Peyer's patch (tissue), 4 donors: ENCODE data around the gene C19orf33. TPM values are rescaled to one million over a fixed set of nuclear protein-coding genes. Genes with fewer than 3 reads are reported as not detected.

Source experiments
- DNase-seq, 3 donors: peaks; one replicate each; pipeline ENCODE4 v3.0.0-alpha.2; 2017 to 2019
- H3K27ac ChIP-seq, 4 donors: fragments of 200-600 bp; sonication (generic); one replicate each; pipeline ENCODE4 v1.5.1; 2016 to 2019
- H3K27me3 ChIP-seq, 2 donors: fragments of 200-600 bp; sonication (generic); one replicate each; pipeline ENCODE4 v1.5.1; 2019
- H3K36me3 ChIP-seq, 3 donors: fragments of 200-600 bp; sonication (generic); one replicate each; pipeline ENCODE4 v1.5.1; 2016 to 2019
- H3K4me1 ChIP-seq, 4 donors: fragments of 200-600 bp; sonication (generic); one replicate each; pipeline ENCODE4 v1.5.1; 2016 to 2019
- H3K4me3 ChIP-seq, 4 donors: fragments of 200-600 bp; sonication (generic); 1 replicate in 3 of 4; 2 replicates in 1 of 4; pipeline ENCODE4 v1.5.1; 2016 to 2019; ENCODE audit warnings: mild to moderate bottlenecking in 1 of 4
- H3K9me3 ChIP-seq, 4 donors: fragments of 200-600 bp; sonication (generic); one replicate each; pipeline ENCODE4 v1.5.1; 2016 to 2019; ENCODE audit warnings: mild to moderate bottlenecking in 1 of 4
- POLR2A ChIP-seq, 2 donors: fragments of 450-650 bp; IDR thresholded peaks; one replicate each; pipeline ENCODE4 v1.5.1; 2017; ENCODE audit warnings: antibody characterized with exemption in 2 of 2, mild to moderate bottlenecking in 2 of 2, moderate library complexity in 2 of 2
- total RNA-seq, 4 donors: library from RNA; depleted of rRNA; stranded (reverse); fragments of >200 nt; gene quantifications; one replicate each; pipeline ENCODE4 v1.1.0, GENCODE V29; 2016
- TF ChIP-seq, protein P1 (sequence below), 6 experiments: fragments of 450-650 bp in 4 of 6; fragments of 200-600 bp in 2 of 6; sonication (generic) in 1 of 6; IDR thresholded peaks; one replicate each; pipeline ENCODE4 v1.5.1; 2017 to 2019; ENCODE audit warnings: antibody characterized with exemption in 6 of 6, mild to moderate bottlenecking in 3 of 6, moderate library complexity in 1 of 6

The C19orf33 gene
- total RNA-seq, 4 donors from 2014 or later: 39.6 to 444 (median 348) TPM

DNA sequence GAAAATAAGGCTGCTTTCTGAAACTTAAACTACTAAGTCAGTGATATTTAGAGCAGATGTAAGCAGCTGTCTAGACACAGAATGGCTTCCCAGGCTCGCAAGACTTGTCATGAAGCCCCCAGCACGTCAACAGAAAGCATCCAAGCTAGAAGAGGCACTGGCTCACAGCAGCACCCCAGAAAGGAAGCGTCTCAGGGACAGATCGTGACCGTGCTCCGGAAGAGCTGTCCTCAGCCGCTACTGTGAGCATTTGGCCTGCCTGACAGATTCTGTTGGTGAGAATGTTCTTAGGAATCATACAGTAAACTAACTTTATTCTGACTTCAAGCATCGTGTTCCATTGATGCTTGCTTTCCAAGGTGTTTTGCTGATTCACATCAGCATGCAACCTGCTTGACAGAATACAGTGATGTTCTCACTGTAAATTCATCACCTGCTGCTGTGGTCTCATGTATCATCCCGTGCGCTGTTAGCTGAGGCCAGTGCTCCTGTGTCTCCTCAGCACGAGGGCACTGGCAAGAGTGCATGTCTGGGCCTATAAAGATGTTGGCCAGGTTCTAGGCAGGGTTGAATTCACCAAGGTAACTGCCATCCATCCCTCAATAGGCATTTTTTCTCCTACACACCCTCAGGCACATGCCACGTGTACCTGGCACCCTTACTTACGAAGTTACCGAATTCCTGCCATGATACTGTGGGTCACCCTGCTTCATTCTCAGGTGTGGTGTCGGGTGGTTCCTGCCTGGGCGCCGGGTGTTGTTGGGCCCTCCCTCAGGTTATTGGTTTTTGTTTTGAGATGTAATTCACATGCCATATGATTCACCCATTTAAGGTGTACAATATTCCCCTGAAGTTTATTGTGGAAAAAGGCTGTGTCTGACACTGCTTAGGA is 23.8 kb upstream of the C19orf33 start:
- H3K4me3 ChIP-seq: no peak overlapping the region
- H3K36me3 ChIP-seq: peaks cover 0 to 16% (median 0%) of the 10 kb centered on the region in 3 donors
- H3K4me1 ChIP-seq: peaks cover 0 to 21% (median 0%) of the 10 kb centered on the region in 4 donors
- no peak for DNase-seq
- no peaks in the 10 kb centered on the region for H3K9me3 ChIP-seq
- no peaks in the 10 kb centered on the region for H3K27me3 ChIP-seq
- TF ChIP-seq, protein P1, sequence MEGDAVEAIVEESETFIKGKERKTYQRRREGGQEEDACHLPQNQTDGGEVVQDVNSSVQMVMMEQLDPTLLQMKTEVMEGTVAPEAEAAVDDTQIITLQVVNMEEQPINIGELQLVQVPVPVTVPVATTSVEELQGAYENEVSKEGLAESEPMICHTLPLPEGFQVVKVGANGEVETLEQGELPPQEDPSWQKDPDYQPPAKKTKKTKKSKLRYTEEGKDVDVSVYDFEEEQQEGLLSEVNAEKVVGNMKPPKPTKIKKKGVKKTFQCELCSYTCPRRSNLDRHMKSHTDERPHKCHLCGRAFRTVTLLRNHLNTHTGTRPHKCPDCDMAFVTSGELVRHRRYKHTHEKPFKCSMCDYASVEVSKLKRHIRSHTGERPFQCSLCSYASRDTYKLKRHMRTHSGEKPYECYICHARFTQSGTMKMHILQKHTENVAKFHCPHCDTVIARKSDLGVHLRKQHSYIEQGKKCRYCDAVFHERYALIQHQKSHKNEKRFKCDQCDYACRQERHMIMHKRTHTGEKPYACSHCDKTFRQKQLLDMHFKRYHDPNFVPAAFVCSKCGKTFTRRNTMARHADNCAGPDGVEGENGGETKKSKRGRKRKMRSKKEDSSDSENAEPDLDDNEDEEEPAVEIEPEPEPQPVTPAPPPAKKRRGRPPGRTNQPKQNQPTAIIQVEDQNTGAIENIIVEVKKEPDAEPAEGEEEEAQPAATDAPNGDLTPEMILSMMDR (IDR thresholded peaks at IDR 0.05): no peak
- TF ChIP-seq POLR2A (IDR thresholded peaks at IDR 0.05): no peak
- H3K27ac ChIP-seq: peak overlapping the region in 1 of 4 donors; percentile 9

DNA sequence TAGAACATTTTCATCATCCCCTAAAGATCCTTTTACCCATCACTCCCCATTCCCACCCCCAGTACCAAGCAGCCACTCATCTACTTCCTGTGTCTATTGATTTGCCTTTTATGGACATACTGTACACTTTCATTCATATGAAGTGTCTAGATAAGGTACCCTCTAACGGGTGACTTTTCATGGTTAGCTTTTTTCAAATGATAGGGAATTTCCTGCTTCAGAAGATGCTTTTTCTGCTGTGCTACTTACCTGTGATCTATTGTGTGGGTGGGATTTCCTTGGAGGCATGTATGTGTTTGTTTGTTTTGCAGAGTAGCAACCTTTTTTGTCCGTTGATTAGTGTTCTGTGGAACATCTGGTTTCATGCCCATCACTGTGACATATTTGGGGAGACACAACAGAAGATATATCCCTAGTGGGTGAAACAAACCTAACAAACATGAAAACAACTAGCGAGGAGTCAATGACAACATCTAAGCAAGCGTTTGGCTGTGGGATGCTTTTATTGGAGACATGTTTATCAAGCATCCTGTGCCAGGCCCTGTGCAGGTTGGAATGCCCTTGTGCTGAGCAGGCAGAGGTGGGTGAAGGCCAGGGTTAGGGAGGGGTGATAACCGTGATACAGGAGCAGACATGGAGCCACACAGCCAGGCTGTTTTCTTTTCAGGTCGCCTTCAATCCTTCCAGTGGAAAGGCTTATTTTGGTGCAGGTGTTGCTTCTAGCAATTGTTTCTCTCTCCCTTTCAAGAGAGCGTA is 22.1 kb upstream of the C19orf33 start:
- Histone ChIP-seq H3K27ac (no peak overlapping the region), H3K36me3 (peaks cover 0 to 29% (median 0%) of the 10 kb centered on the region in 3 donors), H3K27me3 (no peaks in the 10 kb centered on the region), H3K4me1 (peaks cover 0 to 21% (median 0%) of the 10 kb centered on the region in 4 donors), H3K4me3 (no peak overlapping the region), H3K9me3 (no peaks in the 10 kb centered on the region)
- TF ChIP-seq, protein P1 (IDR thresholded peaks at IDR 0.05): no peak
- no peak for TF ChIP-seq POLR2A (IDR thresholded peaks at IDR 0.05)
- DNase-seq: no peak

DNA sequence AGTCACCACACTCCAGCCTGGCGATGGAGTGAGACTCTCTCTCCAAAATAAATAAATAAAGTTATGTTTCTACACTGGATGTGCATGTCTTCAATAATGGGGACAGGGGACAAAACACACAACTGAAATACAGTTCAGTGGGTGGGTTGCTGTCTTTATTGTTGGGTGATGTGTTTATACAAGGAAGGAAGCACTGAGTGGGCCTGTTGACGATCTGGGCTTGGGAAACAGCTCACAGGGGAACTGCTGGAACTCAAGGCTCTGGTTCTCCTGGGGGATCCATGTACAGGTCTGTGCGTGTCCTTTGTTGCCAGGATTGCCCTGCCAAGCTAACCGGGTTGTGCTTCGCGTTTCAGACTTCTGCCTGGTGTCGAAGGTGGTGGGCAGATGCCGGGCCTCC is 20.8 kb upstream of the C19orf33 start:
- Histone ChIP-seq H3K36me3 (peaks cover 0 to 38% (median 0%) of the 10 kb centered on the region in 3 donors), H3K4me3 (no peak overlapping the region), H3K4me1 (peaks cover 0 to 12% (median 0%) of the 10 kb centered on the region in 4 donors), H3K27me3 (no peaks in the 10 kb centered on the region), H3K9me3 (no peaks in the 10 kb centered on the region), H3K27ac (no peak overlapping the region)
- TF ChIP-seq POLR2A (IDR thresholded peaks at IDR 0.05): no peak
- TF ChIP-seq, protein P1 (IDR thresholded peaks at IDR 0.05): no peak
- DNase-seq: no peak

DNA sequence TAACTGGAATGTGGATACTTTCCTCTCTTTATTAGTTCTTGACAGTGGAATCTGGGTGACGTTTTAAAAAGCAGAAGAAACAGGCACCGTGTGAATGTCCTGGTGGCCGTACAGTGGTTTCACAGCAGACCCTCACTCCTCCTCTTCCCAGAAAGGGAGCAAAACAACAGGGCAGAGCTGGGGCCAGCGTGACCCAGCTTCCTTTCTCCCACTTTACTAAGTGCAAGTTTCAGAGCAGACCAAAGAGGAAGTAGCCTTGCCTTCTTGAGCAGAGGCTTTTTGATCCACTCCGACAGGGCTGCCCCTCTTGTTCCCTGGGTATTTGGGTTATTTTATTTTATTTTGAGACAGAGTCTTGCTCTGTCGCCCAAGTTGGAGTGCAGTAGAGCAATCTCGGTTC is 19.6 kb upstream of the C19orf33 start:
- Histone ChIP-seq H3K9me3 (no peaks in the 10 kb centered on the region), H3K4me3 (no peak overlapping the region), H3K36me3 (peaks cover 0 to 47% (median 0%) of the 10 kb centered on the region in 3 donors), H3K4me1 (peaks cover 0 to 8% (median 0%) of the 10 kb centered on the region in 4 donors), H3K27me3 (no peaks in the 10 kb centered on the region), H3K27ac (no peak overlapping the region)
- DNase-seq: peak in 1 of 3 donors; percentile 24
- TF ChIP-seq POLR2A (IDR thresholded peaks at IDR 0.05): no peak
- TF ChIP-seq, protein P1 (IDR thresholded peaks at IDR 0.05): no peak

DNA sequence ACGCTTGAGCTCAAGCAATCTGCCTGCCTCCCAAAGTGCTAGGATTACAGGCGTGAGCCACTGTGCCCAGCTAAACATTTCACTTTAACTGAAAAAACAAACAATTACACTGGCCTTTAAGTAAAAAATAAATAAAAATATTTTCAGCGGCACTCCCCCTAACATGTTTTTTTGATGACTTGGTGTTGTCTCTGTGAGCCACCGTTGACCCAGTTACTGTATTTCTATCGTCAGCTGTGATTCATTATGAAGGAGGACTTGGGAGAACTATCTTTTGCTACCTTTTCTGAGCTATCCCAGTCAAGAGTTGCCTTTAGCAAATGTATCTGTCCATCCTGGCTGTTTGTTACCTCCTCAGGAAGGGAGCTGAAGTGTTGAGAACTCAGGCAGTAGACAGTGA is 18.5 kb upstream of the C19orf33 start:
- no peak overlapping the region for H3K4me3 ChIP-seq
- H3K27ac ChIP-seq: no peak overlapping the region
- TF ChIP-seq, protein P1 (IDR thresholded peaks at IDR 0.05): no peak
- H3K36me3 ChIP-seq: peaks cover 0 to 53% (median 0%) of the 10 kb centered on the region in 3 donors
- DNase-seq: no peak
- H3K4me1 ChIP-seq: peaks cover 0 to 8% (median 0%) of the 10 kb centered on the region in 4 donors
- H3K27me3 ChIP-seq: no peaks in the 10 kb centered on the region
- H3K9me3 ChIP-seq: no peaks in the 10 kb centered on the region
